HCT116 (cell line): Measurements from ENCODE around the gene ISM1. TPM values are rescaled to one million over a fixed set of nuclear protein-coding genes. Genes with fewer than 3 reads are reported as not detected.

Experiments used
- ATAC-seq: fragments of 200-7000 bp; cut with Tn5 transposase; 2 replicates; pipeline ENCODE4 v1.9.1; 2020; ENCODE audit warnings: mild to moderate bottlenecking, moderate library complexity
- BruUV-seq: library from RNA; stranded (reverse); fragments of 400-500 nt; replicated peaks from 2 replicates; lab custom pipeline; 2021; lab: Mats Ljungman, UMichigan
- CTCF ChIA-PET: fragments of 300-600 bp; sonication (Branson Sonifier 250); formaldehyde crosslinking; loops from one replicate; lab custom pipeline; 2021; ENCODE audit warnings: antibody characterized with exemption; lab: Charles Lee
- POLR2A ChIA-PET: fragments of 300-600, 350-600 bp; sonication (Branson Sonifier 250); formaldehyde crosslinking; loops from one replicate; lab custom pipeline; 2021; ENCODE audit warnings: antibody characterized with exemption; lab: Charles Lee
- RAD21 ChIA-PET, 2 experiments: fragments of 300-600 bp; sonication (Branson Sonifier 250); formaldehyde crosslinking; loops; one replicate each; lab custom pipeline; 2023; ENCODE audit warnings: low total read pairs in 2 of 2; ENCODE audit not compliant: uncharacterized antibody in 2 of 2, unreplicated experiment in 2 of 2, low non-redundant PET in 1 of 2; lab: Charles Lee
- DNase-seq: peaks from one replicate; pipeline ENCODE4 v3.0.0-alpha.2; 2010; ENCODE audit warnings: low read depth, low spot score
- H2AFZ ChIP-seq: fragments of 200-600 bp; shearing (Covaris generic), sonication (generic); 2 replicates; pipeline ENCODE4 v1.6.1; 2017; ENCODE audit warnings: low read depth, mixed run types, mixed read lengths, antibody characterized with exemption, low read length; ENCODE audit not compliant: poor library complexity, severe bottlenecking
- H3K27ac ChIP-seq: 2 replicates; pipeline ENCODE4 v1.5.1; 2012; ENCODE audit warnings: low read depth, low read length
- H3K27me3 ChIP-seq: fragments of 200-600 bp; sonication (generic); 2 replicates; pipeline ENCODE4 v1.6.1; 2016; ENCODE audit warnings: mixed run types, low read length, mixed read lengths; ENCODE audit not compliant: insufficient read depth
- H3K36me3 ChIP-seq, 2 experiments: fragments of 200-500 bp in 1 of 2; fragments of 200-600 bp in 1 of 2; sonication (Bioruptor generic) in 1 of 2; sonication (generic) in 1 of 2; 2 replicates each; pipeline versions ENCODE4 v1.5.1 to v1.6.1; 2014 to 2016; ENCODE audit warnings: low read length in 2 of 2, inconsistent platforms in 1 of 2, mixed read lengths in 1 of 2, mixed run types in 1 of 2; ENCODE audit not compliant: insufficient read depth in 2 of 2, control insufficient read depth in 1 of 2
- H3K4me1 ChIP-seq, 2 experiments: fragments of 200-600 bp in 1 of 2; sonication (generic) in 1 of 2; 2 replicates each; pipeline versions ENCODE4 v1.5.1 to v1.6.1; 2012 to 2017; ENCODE audit warnings: low read length in 2 of 2, inconsistent platforms in 1 of 2, mild to moderate bottlenecking in 1 of 2, mixed read lengths in 1 of 2, mixed run types in 1 of 2, moderate library complexity in 1 of 2; ENCODE audit not compliant: insufficient read depth in 2 of 2, control insufficient read depth in 1 of 2
- H3K4me2 ChIP-seq: fragments of 200-600 bp; sonication (generic); 2 replicates; pipeline ENCODE4 v1.6.1; 2017; ENCODE audit warnings: mixed run types, low read length, mixed read lengths
- H3K4me3 ChIP-seq, 2 experiments: fragments of 200-600 bp in 1 of 2; sonication (generic) in 1 of 2; replicated peaks in 1 of 2; 2 replicates each; pipeline ENCODE4 v1.5.1; 2011 to 2016; ENCODE audit warnings: low read length in 2 of 2, control low read depth in 1 of 2, low read depth in 1 of 2, mild to moderate bottlenecking in 1 of 2, mixed read lengths in 1 of 2, mixed run types in 1 of 2
- H3K79me2 ChIP-seq: fragments of 200-600 bp; sonication (generic); 2 replicates; pipeline ENCODE4 v1.6.1; 2017; ENCODE audit warnings: mild to moderate bottlenecking, mixed run types, low read length, moderate library complexity, mixed read lengths; ENCODE audit not compliant: insufficient read depth
- H3K9ac ChIP-seq: fragments of 200-600 bp; sonication (generic); 2 replicates; pipeline ENCODE4 v1.6.1; 2016; ENCODE audit warnings: low read length, mixed read lengths
- H3K9me2 ChIP-seq: fragments of 200-600 bp; sonication (generic), shearing (Covaris generic); 2 replicates; pipeline ENCODE4 v1.6.1; 2017; ENCODE audit warnings: mixed run types, mild to moderate bottlenecking, moderate library complexity; ENCODE audit not compliant: insufficient read depth
- H3K9me3 ChIP-seq, 2 experiments: fragments of 200-500 bp in 1 of 2; fragments of 200-600 bp in 1 of 2; sonication (Bioruptor generic) in 1 of 2; sonication (generic) in 1 of 2; 2 replicates each; pipeline ENCODE4 v1.6.1; 2014 to 2017; ENCODE audit warnings: low read length in 2 of 2, mixed read lengths in 2 of 2, inconsistent platforms in 1 of 2, low read depth in 1 of 2, mild to moderate bottlenecking in 1 of 2, mixed run types in 1 of 2, moderate library complexity in 1 of 2; ENCODE audit not compliant: control insufficient read depth in 1 of 2, insufficient read depth in 1 of 2
- H4K20me1 ChIP-seq: fragments of 200-600 bp; sonication (generic), shearing (Covaris generic); 2 replicates; pipeline ENCODE4 v1.6.1; 2017; ENCODE audit warnings: mixed run types, mild to moderate bottlenecking, moderate library complexity; ENCODE audit not compliant: insufficient read depth
- EGR1 ChIP-seq: IDR thresholded peaks from 2 replicates; pipeline ENCODE4 v1.6.1; 2012; ENCODE audit warnings: low read depth
- ELF1 ChIP-seq: IDR thresholded peaks from 2 replicates; pipeline ENCODE4 v1.6.1; 2012; ENCODE audit warnings: low read depth, borderline replicate concordance
- FOSL1 ChIP-seq: IDR thresholded peaks from 2 replicates; pipeline ENCODE4 v1.6.1; 2012; ENCODE audit warnings: low read depth
- JUND ChIP-seq: IDR thresholded peaks from 2 replicates; pipeline ENCODE4 v1.6.1; 2012
- POLR2AphosphoS5 ChIP-seq: IDR thresholded peaks from 2 replicates; pipeline ENCODE4 v1.6.1; 2011; ENCODE audit warnings: mild to moderate bottlenecking, low read depth, low read length, moderate library complexity
- RAD21 ChIP-seq: IDR thresholded peaks from 2 replicates; pipeline ENCODE4 v1.6.1; 2012; ENCODE audit warnings: low read depth, mild to moderate bottlenecking
- SP1 ChIP-seq: IDR thresholded peaks from 2 replicates; pipeline ENCODE4 v1.6.1; 2012; ENCODE audit warnings: low read depth
- SRF ChIP-seq: IDR thresholded peaks from 2 replicates; pipeline ENCODE4 v1.6.1; 2012; ENCODE audit warnings: low read depth
- TCF7L2 ChIP-seq: IDR thresholded peaks from 2 replicates; pipeline ENCODE4 v1.7.0; 2011; ENCODE audit warnings: borderline replicate concordance, inconsistent platforms; ENCODE audit not compliant: insufficient read depth, insufficient read length; ENCODE audit errors: extremely low read depth
- YY1 ChIP-seq: IDR thresholded peaks from 2 replicates; pipeline ENCODE4 v1.6.1; 2011; ENCODE audit warnings: low read length, low read depth, moderate library complexity, mild to moderate bottlenecking; ENCODE audit not compliant: insufficient replicate concordance; ENCODE audit errors: extremely low read depth
- ZFX ChIP-seq: fragments of 450-650 bp; IDR thresholded peaks from 2 replicates; pipeline ENCODE4 v1.6.1; 2017
- ZNF274 ChIP-seq: fragments of 200-500 bp; sonication (Bioruptor generic); IDR thresholded peaks from 2 replicates; pipeline ENCODE4 v1.6.1; 2014; ENCODE audit warnings: mild to moderate bottlenecking, low read depth, low read length, inconsistent platforms
- intact Hi-C: fragments of 100-400 bp; cut with micrococcal nuclease; formaldehyde crosslinking; loops from 2 replicates; pipeline ENCODE4 v1.10.0; 2022
- total RNA-seq: library from RNA; stranded (reverse); gene quantifications from one replicate; pipeline ENCODE4 v1.2.1, GENCODE V29; 2021; ENCODE audit not compliant: unreplicated experiment
- TF ChIP-seq, protein P1 (sequence below): IDR thresholded peaks from 2 replicates; pipeline ENCODE4 v1.6.1; 2012
- TF ChIP-seq, protein P2 (sequence below): IDR thresholded peaks from 2 replicates; pipeline ENCODE4 v1.6.1; 2011; ENCODE audit warnings: mild to moderate bottlenecking, low read length, moderate library complexity; ENCODE audit not compliant: insufficient replicate concordance; ENCODE audit errors: extremely low read depth

The ISM1 gene
- total RNA-seq, 1 experiment from 2014 or later, result 0.37 TPM

DNA sequence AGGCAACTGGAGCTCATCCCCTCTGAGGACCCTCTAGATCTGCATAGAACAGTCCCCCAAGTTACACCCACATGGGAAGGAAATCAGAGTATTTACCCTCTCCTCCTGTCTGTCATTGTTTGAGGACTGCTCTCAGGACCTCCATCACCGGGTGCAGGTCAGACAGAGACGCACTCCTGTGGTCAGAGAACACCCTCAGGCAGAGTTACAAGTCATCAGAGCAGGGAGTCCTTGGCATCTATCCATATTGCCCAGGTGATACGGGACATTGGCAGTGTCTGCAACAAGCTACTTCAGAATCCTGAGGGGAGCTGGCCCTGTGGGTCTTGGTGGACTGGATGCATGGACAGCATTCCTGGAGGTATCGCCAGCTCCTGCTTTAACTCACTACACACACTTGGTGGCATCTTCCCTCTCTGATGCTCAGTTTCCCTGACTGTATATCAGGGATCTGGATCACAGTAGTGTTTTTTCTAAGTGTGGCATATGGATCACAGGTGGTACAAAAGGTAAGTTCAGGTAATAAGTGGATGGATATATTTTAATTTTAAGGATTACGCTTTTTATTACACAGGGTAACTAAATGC, 15.1 kb upstream of the ISM1 start:
- Histone ChIP-seq H3K4me3 (no peak overlapping the region), H3K4me2 (no peak overlapping the region), H3K9me2 (no peaks in the 10 kb centered on the region), H3K27ac (no peak overlapping the region), H3K9ac (no peak overlapping the region), H2AFZ (no peak overlapping the region), H3K9me3 (no peaks in the 10 kb centered on the region), H3K79me2 (no peaks in the 10 kb centered on the region), H4K20me1 (no peaks in the 10 kb centered on the region), H3K4me1 (no peaks in the 10 kb centered on the region), H3K36me3 (no peaks in the 10 kb centered on the region), H3K27me3 (peaks cover 8% of the 10 kb centered on the region)
- DNase-seq, result no peak
- ATAC-seq, result no peak
- no TSS peak for BruUV-seq
- POLR2A ChIA-PET, result no interaction called here
- RAD21 ChIA-PET, result no interaction called here
- CTCF ChIA-PET, result no interaction called here
- intact Hi-C loops, result no loop called here
- TF ChIP-seq SP1, result no peak
- TF ChIP-seq ZNF274, result no peak
- TF ChIP-seq POLR2AphosphoS5, result no peak
- no peak for TF ChIP-seq ZFX
- TF ChIP-seq TCF7L2, result no peak
- TF ChIP-seq, protein P1, sequence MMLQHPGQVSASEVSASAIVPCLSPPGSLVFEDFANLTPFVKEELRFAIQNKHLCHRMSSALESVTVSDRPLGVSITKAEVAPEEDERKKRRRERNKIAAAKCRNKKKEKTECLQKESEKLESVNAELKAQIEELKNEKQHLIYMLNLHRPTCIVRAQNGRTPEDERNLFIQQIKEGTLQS, result no peak
- TF ChIP-seq RAD21, result no peak
- TF ChIP-seq EGR1, result no peak
- TF ChIP-seq SRF, result no peak
- no peak for TF ChIP-seq JUND

DNA sequence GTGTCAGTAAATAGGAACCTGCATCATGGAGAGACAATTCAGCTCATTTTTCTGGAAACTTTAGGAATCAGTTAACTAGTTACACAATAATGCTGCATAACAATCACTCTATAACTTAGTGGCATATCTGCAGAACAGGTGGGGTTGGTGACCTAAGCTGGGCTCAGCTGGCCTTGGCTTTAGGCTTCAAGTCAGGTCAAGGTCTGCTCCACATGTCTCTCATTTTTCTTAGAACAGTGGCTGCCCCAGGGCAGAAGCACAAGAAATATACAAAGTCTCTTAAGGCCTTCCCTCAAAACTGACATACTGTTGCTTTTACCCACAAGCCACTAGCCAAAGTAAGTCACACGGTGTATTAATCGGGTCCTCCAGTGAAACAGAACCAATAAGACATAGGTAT, 14.1 kb upstream of the ISM1 start:
- CTCF ChIA-PET, result no interaction called here
- RAD21 ChIA-PET, result interaction anchor here in 1 of 2 experiments (0.5 kb wide), 1 partner anchor 1661 kb away, joined by 3 read pairs; no protein-coding TSS in a partner anchor
- H3K27me3 ChIP-seq, result peaks cover 8% of the 10 kb centered on the region

More for the DNA sequence above, 14.1 kb upstream of the ISM1 start:
- no peak overlapping the region for H2AFZ ChIP-seq
- TF ChIP-seq ELF1 (no peak), ZNF274 (no peak), FOSL1 (no peak), RAD21 (no peak), TCF7L2 (no peak), YY1 (no peak), POLR2AphosphoS5 (no peak)
- TF ChIP-seq, protein P2, sequence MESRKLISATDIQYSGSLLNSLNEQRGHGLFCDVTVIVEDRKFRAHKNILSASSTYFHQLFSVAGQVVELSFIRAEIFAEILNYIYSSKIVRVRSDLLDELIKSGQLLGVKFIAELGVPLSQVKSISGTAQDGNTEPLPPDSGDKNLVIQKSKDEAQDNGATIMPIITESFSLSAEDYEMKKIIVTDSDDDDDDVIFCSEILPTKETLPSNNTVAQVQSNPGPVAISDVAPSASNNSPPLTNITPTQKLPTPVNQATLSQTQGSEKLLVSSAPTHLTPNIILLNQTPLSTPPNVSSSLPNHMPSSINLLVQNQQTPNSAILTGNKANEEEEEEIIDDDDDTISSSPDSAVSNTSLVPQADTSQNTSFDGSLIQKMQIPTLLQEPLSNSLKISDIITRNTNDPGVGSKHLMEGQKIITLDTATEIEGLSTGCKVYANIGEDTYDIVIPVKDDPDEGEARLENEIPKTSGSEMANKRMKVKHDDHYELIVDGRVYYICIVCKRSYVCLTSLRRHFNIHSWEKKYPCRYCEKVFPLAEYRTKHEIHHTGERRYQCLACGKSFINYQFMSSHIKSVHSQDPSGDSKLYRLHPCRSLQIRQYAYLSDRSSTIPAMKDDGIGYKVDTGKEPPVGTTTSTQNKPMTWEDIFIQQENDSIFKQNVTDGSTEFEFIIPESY, result no peak
- TF ChIP-seq, all 23 proteins: peak for 0
- intact Hi-C loops, result no loop called here
- Histone ChIP-seq H3K4me2 (no peak overlapping the region), H3K36me3 (no peaks in the 10 kb centered on the region), H3K9me2 (no peaks in the 10 kb centered on the region), H3K4me1 (no peaks in the 10 kb centered on the region), H4K20me1 (no peaks in the 10 kb centered on the region), H3K4me3 (no peak overlapping the region), H3K9ac (no peak overlapping the region), H3K27ac (no peak overlapping the region), H3K79me2 (no peaks in the 10 kb centered on the region), H3K9me3 (no peaks in the 10 kb centered on the region)
- BruUV-seq, result no TSS peak
- no peak for DNase-seq
- no peak for ATAC-seq
- POLR2A ChIA-PET, result no interaction called here
